Activated CD4-positive, alpha-beta T cell treated with anti-CD3 and anti-CD28 coated beads, Interleukin-2, Interleukin-6, amounts not matched to agents 100 ng/mL and 50 ng/mL, durations not matched to agents 16 hours and 8 hours (primary cell): ENCODE measurements around the gene KCNK3.

Source experiments
- DNase-seq: peaks from one replicate; pipeline ENCODE4 v3.0.0-alpha.2; 2020

The KCNK3 gene

GRCh38 chr2:26692897-26693849 is 651 bp downstream of the KCNK3 start:
- DNase-seq = no peak

GRCh38 chr2:26694001-26694400 is 1.5 kb downstream of the KCNK3 start:
- no peak for DNase-seq

- no peak for DNase-seq
These were observed 3.9 kb downstream of the KCNK3 start for GRCh38 chr2:26696351-26696816.

- DNase-seq = no peak
These were observed 4.9 kb downstream of the KCNK3 start for GRCh38 chr2:26697425-26697824.

GRCh38 chr2:26699295-26699694 is 6.8 kb downstream of the KCNK3 start:
- DNase-seq = no peak

- DNase-seq = no peak
These were observed 7.6 kb downstream of the KCNK3 start for GRCh38 chr2:26700078-26700477.

- DNase-seq = no peak
These were observed 9.1 kb downstream of the KCNK3 start for GRCh38 chr2:26701596-26701995.

- no peak for DNase-seq
These were observed 9.5 kb downstream of the KCNK3 start for GRCh38 chr2:26702025-26702424.

GRCh38 chr2:26704441-26704977 is 12.0 kb downstream of the KCNK3 start:
- DNase-seq = no peak

- DNase-seq = no peak
These were observed 12.6 kb downstream of the KCNK3 start for GRCh38 chr2:26705126-26705525.

GRCh38 chr2:26706093-26706492 is 13.6 kb downstream of the KCNK3 start:
- no peak for DNase-seq

GRCh38 chr2:26706616-26707473 is 14.3 kb downstream of the KCNK3 start:
- DNase-seq = no peak

GRCh38 chr2:26707747-26708146 is 15.2 kb downstream of the KCNK3 start:
- no peak for DNase-seq

GRCh38 chr2:26708457-26708856 is 15.9 kb downstream of the KCNK3 start:
- no peak for DNase-seq

- DNase-seq = no peak
These were observed 17.0 kb downstream of the KCNK3 start for GRCh38 chr2:26709323-26710110.

- DNase-seq = no peak
These were observed 17.6 kb downstream of the KCNK3 start for GRCh38 chr2:26710145-26710544.

- no peak for DNase-seq
These were observed 18.4 kb downstream of the KCNK3 start for GRCh38 chr2:26710743-26711456.

GRCh38 chr2:26711457-26712161 is 19.1 kb downstream of the KCNK3 start:
- DNase-seq = no peak

- DNase-seq = no peak
These were observed 20.3 kb downstream of the KCNK3 start for GRCh38 chr2:26712486-26713465.
